ENCODE measurements around the gene PPL. TPM values are rescaled to one million over a fixed set of nuclear protein-coding genes. Genes with fewer than 3 reads are reported as not detected.

The PPL gene
- total and polyA plus RNA-seq, 8 donors: 5.8 to 98.8 (median 22.8) TPM

- Histone ChIP-seq H3K4me1 (peaks cover 6 to 34% (median 33%) of the 10 kb centered on the region in 4 donors), H3K9me3 (no peaks in the 10 kb centered on the region), H3K27ac (no peak overlapping the region), H3K27me3 (no peaks in the 10 kb centered on the region), H3K36me3 (no peaks in the 10 kb centered on the region), H3K4me3 (no peak overlapping the region)
- intact Hi-C loops (cut with DNase I; ENCODE audit: low total_unique reads): no loop called here
- no peak for DNase-seq
- TF ChIP-seq CTCF (IDR thresholded peaks at IDR 0.05) (no peak), POLR2A (IDR thresholded peaks at IDR 0.05) (no peak), EP300 (IDR thresholded peaks at IDR 0.05) (no peak)
- WGBS, 5 donors: 77 to 88% (median 82%) methylated on average over 6 of the region's 6 CpGs
These were observed 23.6 kb upstream of the PPL start for GRCh38 chr16:4960579-4960978.

GRCh38 chr16:4958510-4959438, 21.8 kb upstream of the PPL start:
- 35 to 45% (median 37%) methylated on average over 26 to 29 of the region's 29 CpGs for WGBS, 5 donors
- DNase-seq: no peak
- Histone ChIP-seq H3K4me3 (peak overlapping the region; percentile 38 to 58 (median 45)), H3K9me3 (no peaks in the 10 kb centered on the region), H3K36me3 (no peaks in the 10 kb centered on the region), H3K27me3 (no peaks in the 10 kb centered on the region), H3K27ac (peak overlapping the region in 4 of 5 donors; percentile 33 to 60 (median 42)), H3K4me1 (peaks cover 6 to 34% (median 33%) of the 10 kb centered on the region in 4 donors)
- intact Hi-C loops (cut with DNase I; ENCODE audit: low total_unique reads): no loop called here
- TF ChIP-seq CTCF (IDR thresholded peaks at IDR 0.05) (no peak), EP300 (IDR thresholded peaks at IDR 0.05) (no peak), POLR2AphosphoS5 (IDR thresholded peaks at IDR 0.05) (no peak), POLR2A (IDR thresholded peaks at IDR 0.05) (no peak)

GRCh38 chr16:4957720-4958509, 21.0 kb upstream of the PPL start, which contains the start of gene SEC14L5:
TSS of gene SEC14L5 (plus strand) at chr16:4958330. CDS start at chr16:4959324, 994 bp downstream.
- Histone ChIP-seq H3K27me3 (no peaks in the 10 kb centered on the region), H3K4me1 (peaks cover 6 to 34% (median 33%) of the 10 kb centered on the region in 4 donors), H3K36me3 (no peaks in the 10 kb centered on the region), H3K4me3 (peak within 1 kb of the TSS; percentile 38 to 58 (median 45)), H3K27ac (peak within 1 kb of the TSS; percentile 75 to 85 (median 77)), H3K9me3 (no peaks in the 10 kb centered on the region)
- 0 to 2% (median 1%) methylated on average over 36 to 56 of the region's 56 CpGs for WGBS, 5 donors
- DNase-seq: peak; percentile 99
- intact Hi-C loops (cut with DNase I; ENCODE audit: low total_unique reads): no loop called here
- TF ChIP-seq POLR2A (IDR thresholded peaks at IDR 0.05): no peak
- TF ChIP-seq CTCF (IDR thresholded peaks at IDR 0.05): peak in 1 of 7 experiments; percentile 14
- TF ChIP-seq POLR2AphosphoS5 (IDR thresholded peaks at IDR 0.05): peak in 2 of 3 donors; percentile 65 to 71
- no peak for TF ChIP-seq EP300 (IDR thresholded peaks at IDR 0.05)

- intact Hi-C loops (cut with DNase I; ENCODE audit: low total_unique reads): no loop called here
- no peaks in the 10 kb centered on the region for H3K36me3 ChIP-seq
- TF ChIP-seq CTCF (IDR thresholded peaks at IDR 0.05) (no peak), POLR2AphosphoS5 (IDR thresholded peaks at IDR 0.05) (no peak), POLR2A (IDR thresholded peaks at IDR 0.05) (peak in 1 of 4 donors; percentile 42), EP300 (IDR thresholded peaks at IDR 0.05) (no peak)
- H3K4me1 ChIP-seq: peaks cover 6 to 34% (median 33%) of the 10 kb centered on the region in 4 donors
- peak in 1 of 2 donors; percentile 36 for DNase-seq
- H3K27ac ChIP-seq: peak overlapping the region; percentile 75 to 85 (median 77)
- peak overlapping the region; percentile 38 to 58 (median 45) for H3K4me3 ChIP-seq
- no peaks in the 10 kb centered on the region for H3K27me3 ChIP-seq
- WGBS, 5 donors: 4 to 17% (median 13%) methylated on average over 10 of the region's 10 CpGs
- no peaks in the 10 kb centered on the region for H3K9me3 ChIP-seq
These were observed 20.4 kb upstream of the PPL start for GRCh38 chr16:4957420-4957719.
